ENCODE data around the gene NSUN3. TPM values are rescaled to one million over a fixed set of nuclear protein-coding genes. Genes with fewer than 3 reads are reported as not detected.

The NSUN3 gene
- total and polyA plus RNA-seq, 2 of the 8 experiments (the other 6 are each of a cell fraction or from before 2014, with no cell fraction given), result 2.1 to 5.1 TPM

DNA sequence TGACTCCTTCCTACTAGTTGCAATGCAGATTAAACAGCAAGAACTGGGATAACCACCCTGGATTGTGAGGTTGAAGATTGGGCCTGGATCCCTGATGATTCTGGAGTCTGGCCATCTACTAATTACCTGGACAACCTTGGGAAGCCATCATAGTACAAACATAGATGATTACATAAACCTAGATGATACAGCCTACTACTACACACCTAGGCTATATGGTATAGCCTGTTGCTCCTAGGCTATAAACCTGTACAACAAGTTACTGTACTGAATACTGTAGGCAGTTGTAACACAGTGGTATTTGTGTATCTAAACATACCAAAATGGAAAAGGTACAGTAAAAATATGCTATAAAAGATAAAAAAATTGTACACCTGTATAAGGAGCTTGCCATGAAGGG lies 48.0 kb downstream of the NSUN3 start:
- no peak overlapping the region for H3K27ac ChIP-seq (ENCODE audit: low read depth, low read length)
- no peak overlapping the region for H3K9ac ChIP-seq (replicated peaks in 1 of 4; ENCODE audit: extremely low read depth in 1 of 4, low read depth in 3 of 4, low read length in 3 of 4)
- H3K18ac ChIP-seq (ENCODE audit: extremely low read depth, low read length), result no peak overlapping the region
- H2BK15ac ChIP-seq (ENCODE audit: low read length), result no peak overlapping the region
- ChIA-PET CTCF (ENCODE audit: partially characterized antibody) (interaction anchor here (0.6 to 0.8 kb wide), 2 partner anchors 9 to 12 kb away, joined by 3 read pairs; no protein-coding TSS in a partner anchor), POLR2A (ENCODE audit: partially characterized antibody) (no interaction called here)
- H3K4ac ChIP-seq (replicated peaks; ENCODE audit: insufficient read length, low read depth, low read length), result no peak overlapping the region
- no peaks in the 10 kb centered on the region for H3K27me3 ChIP-seq (replicated peaks in 1 of 4; ENCODE audit: control insufficient read depth in 3 of 4, extremely low read depth in 1 of 4, insufficient read depth in 3 of 4, low read length in 3 of 4)
- no peak overlapping the region for H3K14ac ChIP-seq (ENCODE audit: insufficient read length)
- no peak overlapping the region for H3K23ac ChIP-seq (ENCODE audit: insufficient read length)
- no peak overlapping the region for H2BK12ac ChIP-seq (ENCODE audit: low read depth, low read length)
- peaks cover 0 to 2% (median 0%) of the 10 kb centered on the region in 4 experiments; a peak in 1 of 8 replicates for H3K36me3 ChIP-seq (ENCODE audit: control insufficient read depth in 2 of 4, insufficient read depth in 4 of 4, low read length in 3 of 4)
- no peak overlapping the region for H2BK20ac ChIP-seq (ENCODE audit: low read length)
- no peak overlapping the region for H4K5ac ChIP-seq (ENCODE audit: insufficient read length, low read depth, low read length)
- peaks cover 0 to 2% of the 10 kb centered on the region in 2 experiments for H4K20me1 ChIP-seq (replicated peaks in 1 of 2; ENCODE audit: control insufficient read depth in 1 of 2, insufficient read depth in 2 of 2, low read length in 2 of 2)
- no peak overlapping the region for H3K4me2 ChIP-seq (ENCODE audit: insufficient read depth in 1 of 2, low read depth in 2 of 2, low read length in 2 of 2)
- no peak overlapping the region for H2AK5ac ChIP-seq (ENCODE audit: low read depth, low read length)
- H3K23me2 ChIP-seq (ENCODE audit: low read depth, low read length), result no peaks in the 10 kb centered on the region
- H3K79me1 ChIP-seq (ENCODE audit: low read depth, low read length), result no peaks in the 10 kb centered on the region
- TF ChIP-seq KDM4A (IDR thresholded peaks at IDR 0.05; ENCODE audit: low read depth, low read length, severe bottlenecking), result no peak
- TF ChIP-seq CHD1 (IDR thresholded peaks at IDR 0.05; ENCODE audit: low read depth, low read length), result no peak
- TF ChIP-seq ATF2 (IDR thresholded peaks at IDR 0.05; ENCODE audit: low read length), result no peak
- no peak for TF ChIP-seq POLR2AphosphoS5 (IDR thresholded peaks at IDR 0.05; ENCODE audit: low read depth, low read length)
- TF ChIP-seq CEBPB (IDR thresholded peaks at IDR 0.05; ENCODE audit: low read depth, low read length), result no peak
- TF ChIP-seq RNF2 (IDR thresholded peaks at IDR 0.05; ENCODE audit: borderline replicate concordance, low read depth, low read length, missing control alignments, poor library complexity, severe bottlenecking), result no peak
- no peak for TF ChIP-seq JUND (IDR thresholded peaks at IDR 0.05; ENCODE audit: low read length)
- no peak for TF ChIP-seq SUZ12 (IDR thresholded peaks at IDR 0.05; ENCODE audit: low read length)
- no peak overlapping the region for H2BK120ac ChIP-seq (replicated peaks; ENCODE audit: low read depth, low read length)
- no peak overlapping the region for H2BK5ac ChIP-seq (ENCODE audit: low read depth, low read length)
- no peak overlapping the region for H4K91ac ChIP-seq (replicated peaks; ENCODE audit: insufficient read length, low read length)
- no peak overlapping the region for H3K56ac ChIP-seq (replicated peaks; ENCODE audit: insufficient read length, low read depth, low read length)
- H4K8ac ChIP-seq (ENCODE audit: extremely low read depth, insufficient read depth, low read length), result no peak overlapping the region
- H3K9me3 ChIP-seq (ENCODE audit: insufficient read depth in 2 of 2, low read depth in 1 of 2, low read length in 1 of 2), result no peaks in the 10 kb centered on the region
- DNase-seq (ENCODE audit: low read depth in 1 of 2, low spot score in 2 of 2), result no peak
- no peak overlapping the region for H2AFZ ChIP-seq (ENCODE audit: low read length)
- no peaks in the 10 kb centered on the region for H3K79me2 ChIP-seq (ENCODE audit: control insufficient read depth in 1 of 2, insufficient read depth in 2 of 2, low read length in 2 of 2)
- FAIRE-seq, result no peak
- H3K4me3 ChIP-seq (ENCODE audit: extremely low read depth in 1 of 4, insufficient read depth in 2 of 4, low read depth in 3 of 4, low read length in 4 of 4), result no peak overlapping the region
- no peaks in the 10 kb centered on the region for H3K4me1 ChIP-seq (replicated peaks in 1 of 4; ENCODE audit: control insufficient read depth in 3 of 4, insufficient read depth in 4 of 4, low read length in 3 of 4)
